ENCODE data around the gene CKB.
"Not testable (repeated sequence)": the region's sequence is repeated elsewhere in the genome, so short reads cannot be mapped to it uniquely, and the experiment has no call there.

Gene CKB

DNA sequence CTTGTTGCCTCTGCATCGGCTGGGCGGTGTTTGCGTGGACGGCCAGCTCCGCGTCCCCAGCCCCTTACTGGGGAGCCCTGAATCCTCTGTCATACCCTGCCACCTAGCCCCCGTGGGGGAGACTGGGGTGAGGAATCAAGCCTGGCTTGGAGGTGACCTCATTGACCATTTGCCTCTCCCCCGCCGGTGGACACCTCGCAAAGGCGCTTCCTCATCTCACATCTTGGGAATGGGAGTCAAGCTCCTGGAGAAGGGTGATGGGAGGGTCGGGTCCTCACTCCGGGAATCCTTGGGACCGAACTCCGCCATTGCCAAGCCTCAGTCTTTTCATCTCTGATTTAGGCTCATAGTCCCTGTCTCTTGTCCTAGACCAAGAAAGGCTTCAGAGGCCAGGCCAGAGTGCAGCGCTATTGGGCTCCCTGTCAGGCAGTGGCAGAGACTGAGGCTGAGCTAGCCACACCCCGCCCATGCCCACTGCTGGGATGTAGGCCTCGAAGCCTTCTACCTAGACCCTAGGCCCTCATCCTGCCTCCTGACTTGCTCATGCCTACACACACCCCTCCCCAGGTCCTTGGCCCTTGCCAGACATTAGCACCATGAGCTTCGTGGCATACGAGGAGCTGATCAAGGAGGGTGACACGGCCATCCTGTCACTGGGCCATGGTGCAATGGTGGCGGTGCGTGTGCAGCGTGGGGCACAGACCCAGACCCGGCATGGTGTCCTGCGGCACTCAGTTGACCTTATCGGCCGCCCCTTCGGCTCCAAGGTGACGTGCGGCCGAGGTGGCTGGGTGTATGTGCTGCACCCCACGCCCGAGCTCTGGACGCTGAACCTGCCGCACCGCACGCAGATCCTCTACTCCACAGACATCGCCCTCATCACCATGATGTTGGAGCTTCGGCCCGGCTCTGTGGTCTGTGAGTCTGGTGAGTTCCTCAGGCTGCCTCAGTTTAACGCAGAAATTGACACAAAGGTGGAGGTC lies 7.0 kb upstream of the CKB start:
- peaks cover 11% of the 10 kb centered on the region for H3K36me3 ChIP-seq (ENCODE audit: control insufficient read depth, insufficient read depth, low read length)
- WGBS (ENCODE audit: insufficient coverage, insufficient read length) = no CpG with 5 or more reads among the region's 42 CpGs
- H3K27me3 ChIP-seq (ENCODE audit: control insufficient read depth, insufficient read depth, low read length) = no peaks in the 10 kb centered on the region
- H3K4me1 ChIP-seq (ENCODE audit: control insufficient read depth, insufficient read depth, low read length) = peaks cover 6% of the 10 kb centered on the region
- DNase-seq (ENCODE audit: low read depth, low spot score) = no peak
- H3K27ac ChIP-seq (ENCODE audit: low read length) = no peak overlapping the region
- H3K4me3 ChIP-seq (ENCODE audit: low read length) = peak overlapping the region; percentile 78
- H3K9me3 ChIP-seq (ENCODE audit: control insufficient read depth, insufficient read depth, low read length) = no peaks in the 10 kb centered on the region

DNA sequence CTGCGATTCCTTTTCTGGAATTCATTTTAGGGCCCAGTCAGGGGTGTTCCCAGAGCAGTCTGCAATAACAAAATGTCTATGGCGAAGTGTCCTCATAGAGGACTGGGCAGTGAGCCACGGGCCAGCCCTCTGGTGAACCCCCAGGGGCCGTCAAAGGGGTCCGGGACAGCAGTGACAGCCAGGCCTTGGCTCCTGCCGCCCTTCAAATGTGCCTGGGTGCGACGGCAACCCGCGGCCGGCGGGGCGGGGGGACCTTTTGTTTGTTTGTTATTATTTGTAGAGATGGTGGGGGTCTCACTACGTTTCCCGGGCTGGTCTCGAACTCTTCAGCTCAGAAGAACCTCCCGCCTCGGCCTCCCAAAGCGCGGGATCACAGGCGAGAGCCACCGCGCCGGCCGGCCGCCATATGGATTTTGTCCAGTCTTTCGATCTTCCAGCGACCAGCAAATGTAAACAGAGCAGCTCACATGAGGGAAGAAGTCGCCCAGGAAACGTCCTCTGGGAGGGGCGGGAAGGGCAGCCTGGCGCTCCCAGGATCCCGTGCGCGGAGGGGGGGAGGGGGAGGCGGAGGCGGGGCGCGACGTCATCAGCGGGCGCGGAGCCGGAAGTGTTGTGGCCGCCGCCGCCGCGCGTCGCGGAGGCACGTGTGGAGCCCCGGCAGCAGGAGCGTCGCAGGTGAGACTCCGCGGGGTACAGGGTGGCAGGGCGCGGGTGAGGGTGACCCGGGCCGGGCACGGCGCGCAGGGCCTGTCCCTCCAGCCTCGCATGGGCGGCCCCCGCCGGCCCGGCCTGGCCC lies 6.2 kb upstream of the CKB start, which contains the start of gene TRMT61A:
Gene TRMT61A (plus strand): TSS at position 610 of the 796 bp plus-strand sequence. CDS start 783 bp downstream, outside the sequence.
- H3K27me3 ChIP-seq (ENCODE audit: control insufficient read depth, insufficient read depth, low read length) = peaks cover 1% of the 10 kb centered on the region; the same call in 1 of the 2 replicates
- no peaks in the 10 kb centered on the region for H3K9me3 ChIP-seq (ENCODE audit: control insufficient read depth, insufficient read depth, low read length)
- peak within 1 kb of the TSS; percentile 78 for H3K4me3 ChIP-seq (ENCODE audit: low read length)
- no peak for DNase-seq (ENCODE audit: low read depth, low spot score)
- peaks cover 6% of the 10 kb centered on the region for H3K4me1 ChIP-seq (ENCODE audit: control insufficient read depth, insufficient read depth, low read length)
- WGBS (ENCODE audit: insufficient coverage, insufficient read length) = no CpG with 5 or more reads among the region's 70 CpGs
- peaks cover 6% of the 10 kb centered on the region for H3K36me3 ChIP-seq (ENCODE audit: control insufficient read depth, insufficient read depth, low read length)
- no peak within 1 kb of the TSS for H3K27ac ChIP-seq (ENCODE audit: low read length)

DNA sequence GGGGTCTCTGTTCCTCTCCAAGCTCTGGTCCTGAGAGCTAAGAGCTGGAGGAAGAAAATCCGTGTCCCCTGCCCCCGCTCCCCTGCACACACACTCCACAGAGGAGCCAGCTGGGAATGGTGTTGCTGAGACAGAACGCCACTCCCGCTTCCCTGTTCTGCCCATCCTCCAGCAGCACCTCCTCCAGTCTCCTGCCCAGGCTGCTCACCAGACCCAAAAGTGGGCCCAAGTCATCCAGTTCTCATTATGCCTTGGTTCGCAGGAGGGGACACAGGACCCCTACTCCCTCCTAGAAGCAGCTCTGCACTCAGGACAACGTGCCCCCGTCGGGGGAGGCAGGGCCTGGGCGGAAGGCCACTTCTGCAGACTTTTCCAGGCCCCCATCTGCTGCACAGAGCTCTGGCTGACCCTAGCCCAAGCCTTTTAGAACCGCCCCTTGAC lies 5.5 kb upstream of the CKB start:
- H3K9me3 ChIP-seq (ENCODE audit: control insufficient read depth, insufficient read depth, low read length) = no peaks in the 10 kb centered on the region
- no peak for DNase-seq (ENCODE audit: low read depth, low spot score)
- peak overlapping the region; percentile 78; the same call in 1 of the 2 replicates for H3K4me3 ChIP-seq (ENCODE audit: low read length)
- H3K27ac ChIP-seq (ENCODE audit: low read length) = no peak overlapping the region
- H3K4me1 ChIP-seq (ENCODE audit: control insufficient read depth, insufficient read depth, low read length) = peaks cover 6% of the 10 kb centered on the region
- H3K27me3 ChIP-seq (ENCODE audit: control insufficient read depth, insufficient read depth, low read length) = peaks cover 4% of the 10 kb centered on the region; the same call in 1 of the 2 replicates
- no CpG with 5 or more reads among the region's 10 CpGs for WGBS (ENCODE audit: insufficient coverage, insufficient read length)
- peaks cover 6% of the 10 kb centered on the region for H3K36me3 ChIP-seq (ENCODE audit: control insufficient read depth, insufficient read depth, low read length)

DNA sequence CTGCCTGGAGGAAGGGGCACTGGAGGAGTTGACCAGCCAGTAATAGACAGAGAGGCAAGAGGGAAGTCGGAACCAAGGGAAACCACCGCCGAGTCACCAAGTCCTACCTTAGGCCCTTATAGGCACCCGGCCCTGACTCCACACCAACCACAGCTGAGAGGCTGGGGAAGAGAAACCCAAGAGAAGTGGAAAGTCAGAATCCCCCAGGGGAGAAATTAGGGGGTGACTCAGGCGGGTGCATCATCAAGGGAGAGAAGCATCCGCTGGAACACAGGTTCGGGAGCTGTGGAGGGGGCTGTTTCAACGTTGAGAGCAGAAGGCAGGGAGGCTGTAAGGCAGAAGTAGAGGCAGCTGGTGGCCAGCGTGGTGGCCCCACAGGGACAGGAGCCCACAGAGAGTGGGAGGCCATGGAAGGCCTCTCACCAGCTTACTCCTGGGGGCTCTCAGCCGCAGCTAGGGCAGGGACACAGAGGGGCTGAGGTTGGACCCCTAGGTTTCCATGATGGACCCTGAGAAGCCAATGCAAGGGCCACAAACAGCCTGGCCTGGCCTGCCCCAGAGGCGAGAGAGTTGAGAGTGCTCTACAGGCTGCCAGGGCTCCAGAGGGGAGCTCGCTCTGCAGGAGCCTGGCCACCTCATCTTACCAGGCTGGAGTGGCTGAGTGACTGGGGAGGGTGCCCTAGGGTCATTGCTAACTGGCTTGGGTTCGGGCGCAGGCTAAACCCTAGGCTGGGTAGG lies 4.9 kb upstream of the CKB start:
- Histone ChIP-seq H3K27ac (ENCODE audit: low read length) (no peak overlapping the region), H3K4me1 (ENCODE audit: control insufficient read depth, insufficient read depth, low read length) (peaks cover 6% of the 10 kb centered on the region), H3K4me3 (ENCODE audit: low read length) (no peak overlapping the region), H3K36me3 (ENCODE audit: control insufficient read depth, insufficient read depth, low read length) (peaks cover 4% of the 10 kb centered on the region), H3K9me3 (ENCODE audit: control insufficient read depth, insufficient read depth, low read length) (no peaks in the 10 kb centered on the region), H3K27me3 (ENCODE audit: control insufficient read depth, insufficient read depth, low read length) (peaks cover 4% of the 10 kb centered on the region; the same call in 1 of the 2 replicates)
- no CpG with 5 or more reads among the region's 14 CpGs for WGBS (ENCODE audit: insufficient coverage, insufficient read length)
- no peak for DNase-seq (ENCODE audit: low read depth, low spot score)

DNA sequence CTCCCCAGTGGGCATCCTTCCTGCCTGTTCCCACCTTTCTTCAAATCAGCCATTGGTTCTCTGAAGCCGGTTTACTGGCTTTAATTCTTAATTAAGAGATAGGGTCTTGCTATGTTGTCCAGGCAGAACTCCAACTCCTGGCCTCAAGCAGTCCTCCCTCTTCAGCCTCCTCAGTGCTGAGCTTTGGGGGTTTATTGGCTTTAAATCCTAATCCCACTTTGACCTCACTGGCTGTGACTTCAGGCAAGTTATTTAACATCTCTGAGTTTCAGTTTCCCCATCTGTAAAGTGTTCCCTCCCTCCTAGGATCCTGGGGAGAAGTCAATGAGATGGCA lies 4.3 kb upstream of the CKB start:
- no CpG with 5 or more reads among the region's 1 CpG for WGBS (ENCODE audit: insufficient coverage, insufficient read length)
- peaks cover 4% of the 10 kb centered on the region; the same call in 1 of the 2 replicates for H3K27me3 ChIP-seq (ENCODE audit: control insufficient read depth, insufficient read depth, low read length)
- no peak overlapping the region for H3K4me3 ChIP-seq (ENCODE audit: low read length)
- no peaks in the 10 kb centered on the region for H3K36me3 ChIP-seq (ENCODE audit: control insufficient read depth, insufficient read depth, low read length)
- no peaks in the 10 kb centered on the region for H3K9me3 ChIP-seq (ENCODE audit: control insufficient read depth, insufficient read depth, low read length)
- no peak overlapping the region for H3K27ac ChIP-seq (ENCODE audit: low read length)
- DNase-seq (ENCODE audit: low read depth, low spot score) = no peak
- peaks cover 6% of the 10 kb centered on the region for H3K4me1 ChIP-seq (ENCODE audit: control insufficient read depth, insufficient read depth, low read length)

DNA sequence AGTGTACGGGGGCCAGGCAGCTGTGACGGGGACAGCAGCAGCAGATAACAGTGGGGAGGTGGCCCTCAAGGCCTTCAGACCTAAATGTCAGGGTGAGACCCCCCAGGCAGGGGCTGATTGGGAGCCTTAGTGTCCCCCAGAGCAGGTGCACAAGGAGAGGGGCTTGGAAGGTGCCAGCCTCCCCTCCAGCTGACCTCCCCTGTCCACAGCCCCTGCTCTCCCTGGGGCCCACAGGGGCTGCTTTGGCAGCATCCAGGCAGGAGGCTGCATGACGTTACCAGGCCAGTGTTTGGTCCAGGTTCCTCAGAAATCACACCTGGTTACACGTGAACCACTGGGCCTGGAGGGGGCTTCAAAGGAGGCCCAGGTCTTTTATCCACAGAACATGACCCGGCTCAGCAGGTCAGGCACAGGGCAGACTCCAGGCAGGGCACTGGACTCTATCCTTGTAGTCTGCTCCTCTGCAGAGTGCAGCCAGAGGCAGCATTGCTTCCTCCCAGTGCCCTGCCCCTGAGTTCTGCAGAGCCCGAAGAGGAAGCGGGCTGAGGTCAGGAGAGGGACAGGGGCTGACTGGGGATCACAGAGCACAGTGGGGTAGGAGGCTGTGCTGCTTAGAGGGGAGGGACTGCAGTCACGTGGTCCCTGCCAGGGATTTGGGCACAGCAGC lies 3.8 kb upstream of the CKB start:
- no peak for DNase-seq (ENCODE audit: low read depth, low spot score)
- WGBS (ENCODE audit: insufficient coverage, insufficient read length) = no CpG with 5 or more reads among the region's 8 CpGs
- Histone ChIP-seq H3K27me3 (ENCODE audit: control insufficient read depth, insufficient read depth, low read length) (peaks cover 4% of the 10 kb centered on the region; the same call in 1 of the 2 replicates), H3K9me3 (ENCODE audit: control insufficient read depth, insufficient read depth, low read length) (no peaks in the 10 kb centered on the region), H3K27ac (ENCODE audit: low read length) (no peak overlapping the region), H3K4me1 (ENCODE audit: control insufficient read depth, insufficient read depth, low read length) (peaks cover 6% of the 10 kb centered on the region), H3K36me3 (ENCODE audit: control insufficient read depth, insufficient read depth, low read length) (no peaks in the 10 kb centered on the region), H3K4me3 (ENCODE audit: low read length) (no peak overlapping the region)

DNA sequence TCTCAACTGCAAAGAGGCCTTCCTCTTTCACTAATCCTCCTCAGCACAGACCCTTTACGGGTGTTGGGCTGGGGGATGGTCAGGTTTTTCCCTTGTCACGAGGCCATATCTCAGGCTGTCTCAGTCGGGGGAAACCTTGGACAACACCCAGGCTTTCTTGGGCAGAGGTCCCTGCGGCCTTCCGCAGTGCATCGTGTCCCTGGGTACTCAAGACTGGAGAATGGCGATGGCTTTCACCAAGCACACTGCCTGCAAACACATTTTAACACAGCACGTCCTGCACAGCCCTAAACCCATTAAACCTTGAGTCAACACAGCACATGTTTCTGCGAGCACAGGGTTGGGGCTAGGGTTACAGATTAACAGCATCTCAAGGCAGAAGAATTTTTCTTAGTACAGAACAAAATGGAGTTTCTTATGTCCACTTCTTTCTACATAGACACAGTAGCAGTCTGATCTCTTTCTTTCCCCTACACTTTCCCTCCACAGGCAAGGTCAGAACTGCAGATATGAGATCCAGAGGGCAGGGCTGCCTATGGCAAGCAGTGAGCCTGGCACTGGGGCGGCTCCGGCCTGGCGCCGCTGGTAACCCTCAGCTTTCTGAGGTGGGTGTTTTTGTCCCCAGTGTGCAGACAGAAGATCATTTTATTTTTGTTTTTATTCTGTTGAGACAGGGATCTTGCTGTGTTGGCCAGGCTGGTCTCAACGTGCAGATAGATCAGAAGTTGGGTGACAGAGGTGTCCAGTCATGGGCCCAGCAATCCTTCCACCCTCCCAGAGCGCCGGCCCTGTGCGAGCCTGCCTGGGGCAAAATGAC lies 3.0 kb upstream of the CKB start:
- WGBS (ENCODE audit: insufficient coverage, insufficient read length) = no CpG with 5 or more reads among the region's 17 CpGs
- not testable (repeated sequence) for H3K4me3 ChIP-seq (ENCODE audit: low read length); H3K9me3 ChIP-seq (ENCODE audit: control insufficient read depth, insufficient read depth, low read length); H3K36me3 ChIP-seq (ENCODE audit: control insufficient read depth, insufficient read depth, low read length); H3K27me3 ChIP-seq (ENCODE audit: control insufficient read depth, insufficient read depth, low read length); H3K4me1 ChIP-seq (ENCODE audit: control insufficient read depth, insufficient read depth, low read length); H3K27ac ChIP-seq (ENCODE audit: low read length); DNase-seq (ENCODE audit: low read depth, low spot score)

DNA sequence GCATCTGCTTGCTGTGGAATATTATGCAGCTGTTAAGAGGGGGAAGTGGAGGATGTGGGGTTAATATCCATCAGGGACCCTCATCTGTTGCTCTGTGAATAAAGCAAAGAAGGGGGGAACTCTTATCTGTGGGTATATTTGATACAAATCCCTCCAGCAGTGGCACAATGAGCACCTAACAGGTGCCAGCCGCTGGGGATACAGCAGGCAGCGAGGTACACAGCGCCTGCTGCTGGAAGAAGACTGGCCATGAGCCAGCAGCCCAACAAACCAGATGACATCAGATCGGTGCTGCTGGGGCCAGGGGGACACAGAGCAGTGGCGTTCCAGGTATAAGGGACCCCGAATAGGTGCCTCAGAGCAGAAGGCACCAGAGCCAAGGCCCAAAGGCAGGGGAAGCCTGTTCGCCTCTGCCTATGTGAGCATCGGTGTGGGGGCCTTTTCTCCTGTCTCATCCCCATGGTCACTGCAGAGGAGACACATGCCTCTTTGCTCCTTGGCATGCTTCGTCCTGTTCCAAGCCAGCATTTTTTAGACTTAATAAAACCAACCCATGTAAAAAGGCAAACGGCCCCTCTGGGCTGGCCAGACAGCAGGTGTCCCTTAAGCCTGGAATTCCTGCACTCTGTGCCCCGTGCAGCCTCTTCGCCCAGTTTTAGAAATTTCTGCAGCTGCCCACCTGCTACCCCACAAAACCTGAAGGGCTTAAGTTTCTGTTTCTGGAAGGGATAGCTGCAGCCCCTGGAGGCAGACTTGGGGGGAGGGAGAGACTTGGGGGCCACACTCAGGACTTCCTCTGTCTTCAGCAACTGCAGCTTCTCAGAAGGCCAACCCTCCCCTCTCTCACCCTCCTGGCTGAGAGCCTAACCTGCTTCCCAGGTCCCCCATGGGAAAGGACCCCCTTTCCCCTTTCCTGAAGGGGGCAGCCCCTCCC lies 1.6 kb upstream of the CKB start:
- Histone ChIP-seq H3K27ac (ENCODE audit: low read length) (no peak overlapping the region), H3K4me3 (ENCODE audit: low read length) (no peak overlapping the region)
- no CpG with 5 or more reads among the region's 12 CpGs for WGBS (ENCODE audit: insufficient coverage, insufficient read length)

More for the DNA sequence above, 1.6 kb upstream of the CKB start:
- peaks cover 4% of the 10 kb centered on the region; the same call in 1 of the 2 replicates for H3K27me3 ChIP-seq (ENCODE audit: control insufficient read depth, insufficient read depth, low read length)
- DNase-seq (ENCODE audit: low read depth, low spot score) = no peak
- peaks cover 7% of the 10 kb centered on the region; the same call in 1 of the 2 replicates for H3K4me1 ChIP-seq (ENCODE audit: control insufficient read depth, insufficient read depth, low read length)
- H3K9me3 ChIP-seq (ENCODE audit: control insufficient read depth, insufficient read depth, low read length) = no peaks in the 10 kb centered on the region
- peaks cover 19% of the 10 kb centered on the region for H3K36me3 ChIP-seq (ENCODE audit: control insufficient read depth, insufficient read depth, low read length)

All from iPS DF 6.9 (cell line).